ENCODE measurements around the gene BCO1.
A peak's percentile ranks its signal among the peaks of the same experiment; 100 is the strongest.

Gene BCO1

GRCh38 chr16:81276323-81276722, 37.8 kb downstream of the BCO1 start:
- no peak for DNase-seq

GRCh38 chr16:81277541-81278080, 39.1 kb downstream of the BCO1 start:
- no peak for DNase-seq

GRCh38 chr16:81278526-81278925, 40.0 kb downstream of the BCO1 start:
- no peak for DNase-seq

GRCh38 chr16:81279392-81279791, 40.9 kb downstream of the BCO1 start:
- DNase-seq: no peak

GRCh38 chr16:81280393-81280792, 41.9 kb downstream of the BCO1 start:
- no peak for DNase-seq

GRCh38 chr16:81283044-81283443, 44.6 kb downstream of the BCO1 start:
- no peak for DNase-seq

GRCh38 chr16:81284995-81285600, 46.6 kb downstream of the BCO1 start:
- no peak for DNase-seq

- DNase-seq: no peak
Observed at GRCh38 chr16:81286190-81286589, 47.7 kb downstream of the BCO1 start.

- DNase-seq: no peak
Observed at GRCh38 chr16:81291117-81291516, 52.6 kb downstream of the BCO1 start.

GRCh38 chr16:81292936-81293335, 54.4 kb downstream of the BCO1 start:
- no peak for DNase-seq

- DNase-seq: no peak
Observed at GRCh38 chr16:81293909-81294802, 55.7 kb downstream of the BCO1 start.

- no peak for DNase-seq
Observed at GRCh38 chr16:81296631-81297030, 58.1 kb downstream of the BCO1 start.

- DNase-seq: no peak
Observed at GRCh38 chr16:81307770-81308169, 69.3 kb downstream of the BCO1 start.

GRCh38 chr16:81310045-81310644, 71.7 kb downstream of the BCO1 start:
- no peak for DNase-seq

- no peak for DNase-seq
Observed at GRCh38 chr16:81311762-81312161, 73.3 kb downstream of the BCO1 start.

- DNase-seq: no peak
Observed at GRCh38 chr16:81313701-81314602, 75.5 kb downstream of the BCO1 start.

- DNase-seq: peak; percentile 66 to 88
Observed at GRCh38 chr16:81314603-81315270, 76.2 kb downstream of the BCO1 start, which contains the start of gene GAN. TSS of gene GAN (plus strand) at chr16:81314962. CDS start at chr16:81315114, 152 bp downstream.

- DNase-seq: no peak
Observed at GRCh38 chr16:81315271-81316175, 77.0 kb downstream of the BCO1 start.

- DNase-seq: no peak
Observed at GRCh38 chr16:81316176-81316496, 77.6 kb downstream of the BCO1 start.

- no peak for DNase-seq
Observed at GRCh38 chr16:81318711-81319110, 80.2 kb downstream of the BCO1 start.
